Measurements from ENCODE around the gene TFR2. TPM values are rescaled to one million over a fixed set of nuclear protein-coding genes. Genes with fewer than 3 reads are reported as not detected.

Gene TFR2
- total and polyA plus RNA-seq, 2 donors (not counting 3 experiments of a cell fraction or from before 2014, with no cell fraction given): 0.37 to 0.60 TPM

DNA sequence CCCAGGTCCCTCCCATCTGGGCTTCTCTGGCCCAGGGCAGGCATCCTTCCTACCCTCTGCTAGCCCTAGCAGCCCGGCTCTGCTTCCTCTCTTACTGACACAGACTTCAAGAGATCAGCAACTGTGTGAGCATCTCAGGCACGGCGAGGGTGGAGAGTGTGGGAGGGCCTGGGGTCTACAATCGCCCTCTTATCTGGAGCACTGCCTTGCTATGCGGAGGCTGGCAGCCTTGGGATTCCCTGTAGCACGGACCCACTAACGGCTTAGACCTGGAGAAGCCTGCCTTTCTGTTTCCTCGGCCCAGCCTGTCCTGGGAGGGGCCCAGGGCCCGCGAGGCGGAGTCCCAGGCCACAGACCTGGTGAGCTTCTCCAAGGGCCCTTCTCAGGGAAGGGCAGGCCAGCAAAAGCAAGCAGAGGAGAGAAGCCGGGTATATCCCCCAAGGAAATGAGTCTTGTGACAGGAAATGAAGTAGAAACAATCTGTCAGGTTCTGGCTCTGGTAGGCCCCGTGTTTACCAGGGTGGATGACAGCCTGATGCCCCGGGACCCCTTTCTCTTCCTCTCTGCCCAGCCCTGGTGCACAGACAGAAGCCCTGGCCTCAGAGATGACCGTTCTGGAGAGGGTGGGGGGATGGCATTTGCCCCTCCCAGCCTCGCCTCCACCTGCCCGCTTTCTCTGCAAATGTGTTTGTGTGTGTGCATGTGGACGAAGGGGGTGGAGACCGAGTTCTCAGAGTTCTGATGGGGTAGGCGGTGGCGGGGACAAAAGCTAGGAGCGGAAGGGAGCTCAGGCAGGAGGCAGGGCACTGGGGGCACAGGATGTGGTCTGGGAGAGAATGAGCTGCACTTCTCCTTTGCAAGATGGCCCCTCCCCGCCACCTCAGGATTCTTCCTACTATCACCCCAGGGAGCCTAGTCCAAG lies 58.0 kb downstream of the TFR2 start:
- CTCF ChIA-PET: interaction anchor here (0.7 to 3.3 kb wide), 8 partner anchors 19 to 269 kb away, joined by 3 to 19 read pairs (median 5); partner anchors contain the start of genes GNB2, MOSPD3 and SLC12A9
- TF ChIP-seq POLR2AphosphoS5 (IDR thresholded peaks at IDR 0.05; ENCODE audit: insufficient read depth, low read depth, low read length): peak; percentile 13
- TF ChIP-seq, protein P1, sequence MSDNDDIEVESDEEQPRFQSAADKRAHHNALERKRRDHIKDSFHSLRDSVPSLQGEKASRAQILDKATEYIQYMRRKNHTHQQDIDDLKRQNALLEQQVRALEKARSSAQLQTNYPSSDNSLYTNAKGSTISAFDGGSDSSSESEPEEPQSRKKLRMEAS (IDR thresholded peaks at IDR 0.05; ENCODE audit: insufficient read depth, insufficient read length): no peak
- Histone ChIP-seq H3K4me1 (ENCODE audit: control insufficient read depth, extremely low read depth, insufficient read depth, low read length) (peaks cover 32% of the 10 kb centered on the region), H3K36me3 (ENCODE audit: control insufficient read depth in 2 of 2, extremely low read depth in 1 of 2, insufficient read depth in 2 of 2, low read length in 2 of 2) (peaks cover 13 to 30% of the 10 kb centered on the region in 2 experiments), H3K9me1 (replicated peaks; ENCODE audit: control insufficient read depth, extremely low read depth, insufficient read depth, low read length) (no peaks in the 10 kb centered on the region), H3K27me3 (ENCODE audit: control insufficient read depth in 2 of 2, insufficient read depth in 2 of 2, low read length in 2 of 2) (no peaks in the 10 kb centered on the region), H3K4me3 (replicated peaks in 1 of 3; ENCODE audit: insufficient read depth in 1 of 3, low read depth in 1 of 3, low read length in 3 of 3) (peak overlapping the region in 2 of 3 experiments; percentile 16 to 86), H2AFZ (ENCODE audit: low read depth, low read length) (no peak overlapping the region), H3K79me2 (ENCODE audit: control insufficient read depth, insufficient read depth, low read length) (peaks cover 29% of the 10 kb centered on the region), H3K27ac (ENCODE audit: insufficient read depth, low read depth, low read length) (peak overlapping the region; percentile 61), H3K9ac (replicated peaks; ENCODE audit: extremely low read depth, insufficient read depth, low read length) (peak overlapping the region; percentile 25), H3K4me2 (ENCODE audit: insufficient read depth, low read length) (peak overlapping the region; percentile 63), H4K20me1 (replicated peaks; ENCODE audit: control insufficient read depth, extremely low read depth, insufficient read depth, low read length) (no peaks in the 10 kb centered on the region), H3K9me3 (replicated peaks; ENCODE audit: control insufficient read depth, insufficient read depth, low read length) (no peaks in the 10 kb centered on the region)
- DNase-seq (ENCODE audit: low read depth, low spot score) (peak; percentile 50), FAIRE-seq (peak; percentile 94)
- intact Hi-C loops (cut with micrococcal nuclease): loop anchor here (2.0 to 10.0 kb wide), 2 partner anchors 45 to 281 kb away; partner anchors contain the start of genes AGFG2 and TRIP6
- POLR2A ChIA-PET: interaction anchor here (1.2 to 3.6 kb wide), 3 partner anchors 12 to 155 kb away, joined by 4 to 14 read pairs (median 12); partner anchors contain the start of genes GNB2 and ZCWPW1
- dilution Hi-C loops (cut with MboI; ENCODE audit: extremely low pct_ligation_motif_present, low sequenced_read_pairs): no loop called here
- TSS peak; percentile 1 for BruUV-seq (replicated peaks)

- no peaks in the 10 kb centered on the region for H3K27me3 ChIP-seq (ENCODE audit: control insufficient read depth in 2 of 2, insufficient read depth in 2 of 2, low read length in 2 of 2)
- DNase-seq (ENCODE audit: low read depth, low spot score): no peak
- ChIA-PET CTCF (interaction anchor here (1.3 to 3.3 kb wide), 5 partner anchors 18 to 270 kb away, joined by 3 to 19 read pairs (median 5); partner anchors contain the start of gene SLC12A9), POLR2A (no interaction called here)
- H3K27ac ChIP-seq (ENCODE audit: insufficient read depth, low read depth, low read length): peak overlapping the region; percentile 61
- H3K4me1 ChIP-seq (ENCODE audit: control insufficient read depth, extremely low read depth, insufficient read depth, low read length): peaks cover 32% of the 10 kb centered on the region
- no peak overlapping the region for H3K9ac ChIP-seq (replicated peaks; ENCODE audit: extremely low read depth, insufficient read depth, low read length)
- no peak overlapping the region for H3K4me3 ChIP-seq (replicated peaks in 1 of 3; ENCODE audit: insufficient read depth in 1 of 3, low read depth in 1 of 3, low read length in 3 of 3)
- no peaks in the 10 kb centered on the region for H3K9me1 ChIP-seq (replicated peaks; ENCODE audit: control insufficient read depth, extremely low read depth, insufficient read depth, low read length)
- no peak overlapping the region for H2AFZ ChIP-seq (ENCODE audit: low read depth, low read length)
- no peaks in the 10 kb centered on the region for H3K9me3 ChIP-seq (replicated peaks; ENCODE audit: control insufficient read depth, insufficient read depth, low read length)
- dilution Hi-C loops (cut with MboI; ENCODE audit: extremely low pct_ligation_motif_present, low sequenced_read_pairs): no loop called here
- H4K20me1 ChIP-seq (replicated peaks; ENCODE audit: control insufficient read depth, extremely low read depth, insufficient read depth, low read length): no peaks in the 10 kb centered on the region
- no peak for FAIRE-seq
- peaks cover 29% of the 10 kb centered on the region for H3K79me2 ChIP-seq (ENCODE audit: control insufficient read depth, insufficient read depth, low read length)
- BruUV-seq (replicated peaks): no TSS peak
- peaks cover 18 to 34% of the 10 kb centered on the region in 2 experiments for H3K36me3 ChIP-seq (ENCODE audit: control insufficient read depth in 2 of 2, extremely low read depth in 1 of 2, insufficient read depth in 2 of 2, low read length in 2 of 2)
- H3K4me2 ChIP-seq (ENCODE audit: insufficient read depth, low read length): peak overlapping the region; percentile 63
- TF ChIP-seq EZH2 (IDR thresholded peaks at IDR 0.05; ENCODE audit: borderline replicate concordance, low read depth, low read length, severe bottlenecking): no peak
- TF ChIP-seq, protein P1 (IDR thresholded peaks at IDR 0.05; ENCODE audit: insufficient read depth, insufficient read length): no peak
- no peak for TF ChIP-seq JUN (IDR thresholded peaks at IDR 0.05; ENCODE audit: borderline replicate concordance, insufficient read depth, insufficient read length, low read depth)
- TF ChIP-seq, protein P2, sequence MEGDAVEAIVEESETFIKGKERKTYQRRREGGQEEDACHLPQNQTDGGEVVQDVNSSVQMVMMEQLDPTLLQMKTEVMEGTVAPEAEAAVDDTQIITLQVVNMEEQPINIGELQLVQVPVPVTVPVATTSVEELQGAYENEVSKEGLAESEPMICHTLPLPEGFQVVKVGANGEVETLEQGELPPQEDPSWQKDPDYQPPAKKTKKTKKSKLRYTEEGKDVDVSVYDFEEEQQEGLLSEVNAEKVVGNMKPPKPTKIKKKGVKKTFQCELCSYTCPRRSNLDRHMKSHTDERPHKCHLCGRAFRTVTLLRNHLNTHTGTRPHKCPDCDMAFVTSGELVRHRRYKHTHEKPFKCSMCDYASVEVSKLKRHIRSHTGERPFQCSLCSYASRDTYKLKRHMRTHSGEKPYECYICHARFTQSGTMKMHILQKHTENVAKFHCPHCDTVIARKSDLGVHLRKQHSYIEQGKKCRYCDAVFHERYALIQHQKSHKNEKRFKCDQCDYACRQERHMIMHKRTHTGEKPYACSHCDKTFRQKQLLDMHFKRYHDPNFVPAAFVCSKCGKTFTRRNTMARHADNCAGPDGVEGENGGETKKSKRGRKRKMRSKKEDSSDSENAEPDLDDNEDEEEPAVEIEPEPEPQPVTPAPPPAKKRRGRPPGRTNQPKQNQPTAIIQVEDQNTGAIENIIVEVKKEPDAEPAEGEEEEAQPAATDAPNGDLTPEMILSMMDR (IDR thresholded peaks at IDR 0.05; ENCODE audit: extremely low read depth in 1 of 2, insufficient read depth in 1 of 2, low read depth in 1 of 2, low read length in 2 of 2): no peak
- TF ChIP-seq POLR2A (IDR thresholded peaks at IDR 0.05; ENCODE audit: low read depth, low read length): no peak
- no peak for TF ChIP-seq GATA2 (IDR thresholded peaks at IDR 0.05; ENCODE audit: insufficient read depth, insufficient read length, low read depth, low read length)
- no peak for TF ChIP-seq POLR2AphosphoS5 (IDR thresholded peaks at IDR 0.05; ENCODE audit: insufficient read depth, low read depth, low read length)
- TF ChIP-seq FOS (IDR thresholded peaks at IDR 0.05; ENCODE audit: borderline replicate concordance, insufficient read depth, low read length): no peak
- no peak for TF ChIP-seq MYC (IDR thresholded peaks at IDR 0.05; ENCODE audit: low read depth, low read length)
- intact Hi-C loops (cut with micrococcal nuclease): loop anchor here (10.0 kb wide), 1 partner anchor 282 kb away; the partner anchor contains the start of gene TRIP6
Measured at GRCh38 chr7:100582650-100583049, 58.7 kb downstream of the TFR2 start.
